Stomach smooth muscle (tissue), 2 donors: ENCODE data around the gene STRN3.
"Not testable (repeated sequence)": the region's sequence is repeated elsewhere in the genome, so short reads cannot be mapped to it uniquely, and the experiment has no call there.

Source experiments
- H3K27ac ChIP-seq: one replicate; pipeline ENCODE4 v1.7.0; 2013; ENCODE audit warnings: mild to moderate bottlenecking, low read length, inconsistent platforms
- H3K27me3 ChIP-seq, 2 donors: one replicate each; pipeline ENCODE4 v1.7.0; 2013; ENCODE audit warnings: low read length in 2 of 2; ENCODE audit not compliant: insufficient read depth in 2 of 2, control insufficient read depth in 1 of 2
- H3K36me3 ChIP-seq, 2 donors: one replicate each; pipeline ENCODE4 v1.7.0; 2013; ENCODE audit warnings: low read length in 2 of 2; ENCODE audit not compliant: control insufficient read depth in 2 of 2, insufficient read depth in 2 of 2
- H3K4me1 ChIP-seq: one replicate; pipeline ENCODE4 v1.7.0; 2013; ENCODE audit warnings: low read length; ENCODE audit not compliant: control insufficient read depth, insufficient read depth
- H3K4me3 ChIP-seq, 2 donors: one replicate each; pipeline ENCODE4 v1.7.0; 2013; ENCODE audit warnings: low read length in 2 of 2
- H3K9ac ChIP-seq, 2 donors: one replicate each; pipeline ENCODE4 v1.7.0; 2013; ENCODE audit warnings: low read length in 2 of 2, mild to moderate bottlenecking in 1 of 2
- H3K9me3 ChIP-seq, 2 donors: one replicate each; pipeline ENCODE4 v1.7.0; 2013; ENCODE audit warnings: low read length in 2 of 2; ENCODE audit not compliant: control insufficient read depth in 2 of 2
- donor health status: healthy.
- donor health status: Pancreatic carcinoma.

STRN3 gene

GRCh38 chr14:31020834-31021575 is 5.2 kb downstream of the STRN3 start:
- Histone ChIP-seq H3K4me3 (no peak overlapping the region), H3K9ac (no peak overlapping the region), H3K9me3 (no peaks in the 10 kb centered on the region), H3K4me1 (peaks cover 7% of the 10 kb centered on the region), H3K27me3 (no peaks in the 10 kb centered on the region), H3K36me3 (peaks cover 3 to 9% of the 10 kb centered on the region in 2 donors), H3K27ac (no peak overlapping the region)

- peaks cover 3 to 9% of the 10 kb centered on the region in 2 donors for H3K36me3 ChIP-seq
- H3K27me3 ChIP-seq = no peaks in the 10 kb centered on the region
- no peak overlapping the region for H3K9ac ChIP-seq
- H3K4me3 ChIP-seq = no peak overlapping the region
- peaks cover 11% of the 10 kb centered on the region for H3K4me1 ChIP-seq
- H3K9me3 ChIP-seq = no peaks in the 10 kb centered on the region
- H3K27ac ChIP-seq = no peak overlapping the region
Observed at GRCh38 chr14:31018057-31018645, 8.0 kb downstream of the STRN3 start.

- H3K27ac ChIP-seq = no peak overlapping the region
- peaks cover 11% of the 10 kb centered on the region for H3K4me1 ChIP-seq
- H3K27me3 ChIP-seq = no peaks in the 10 kb centered on the region
- no peaks in the 10 kb centered on the region for H3K9me3 ChIP-seq
- H3K9ac ChIP-seq = no peak overlapping the region
- H3K36me3 ChIP-seq = peaks cover 0 to 5% of the 10 kb centered on the region in 2 donors
- H3K4me3 ChIP-seq = no peak overlapping the region
Observed at GRCh38 chr14:31013841-31014240, 12.3 kb downstream of the STRN3 start.

- Histone ChIP-seq H3K9ac (no peak overlapping the region), H3K4me1 (peaks cover 9% of the 10 kb centered on the region), H3K9me3 (no peaks in the 10 kb centered on the region), H3K27me3 (no peaks in the 10 kb centered on the region), H3K36me3 (peaks cover 0 to 2% of the 10 kb centered on the region in 2 donors), H3K27ac (no peak overlapping the region), H3K4me3 (no peak overlapping the region)
Observed at GRCh38 chr14:31010935-31011334, 15.2 kb downstream of the STRN3 start.

- H3K4me3 ChIP-seq = no peak overlapping the region
- no peak overlapping the region for H3K9ac ChIP-seq
- H3K27ac ChIP-seq = no peak overlapping the region
- H3K27me3 ChIP-seq = no peaks in the 10 kb centered on the region
- H3K4me1 ChIP-seq = peaks cover under 1% of the 10 kb centered on the region
- peaks cover 0 to 2% of the 10 kb centered on the region in 2 donors for H3K36me3 ChIP-seq
- H3K9me3 ChIP-seq = no peaks in the 10 kb centered on the region
Observed at GRCh38 chr14:31009836-31010574, 16.2 kb downstream of the STRN3 start.

- H3K36me3 ChIP-seq = no peaks in the 10 kb centered on the region
Observed at GRCh38 chr14:31006703-31007102, 19.5 kb downstream of the STRN3 start.

GRCh38 chr14:31004007-31004406 is 22.2 kb downstream of the STRN3 start:
- H3K9ac ChIP-seq, H3K4me1 ChIP-seq, H3K9me3 ChIP-seq, H3K27ac ChIP-seq, H3K27me3 ChIP-seq, H3K36me3 ChIP-seq, H3K4me3 ChIP-seq: not testable (repeated sequence)

More at GRCh38 chr14:31006703-31007102, 19.5 kb downstream of the STRN3 start:
- Histone ChIP-seq H3K27me3 (no peaks in the 10 kb centered on the region), H3K9ac (no peak overlapping the region), H3K4me3 (no peak overlapping the region), H3K9me3 (no peaks in the 10 kb centered on the region), H3K27ac (no peak overlapping the region), H3K4me1 (peaks cover 2% of the 10 kb centered on the region)

GRCh38 chr14:31003284-31003683 is 22.9 kb downstream of the STRN3 start:
- Histone ChIP-seq H3K9ac (no peak overlapping the region), H3K27me3 (no peaks in the 10 kb centered on the region), H3K9me3 (peaks cover 2 to 3% of the 10 kb centered on the region in 2 donors), H3K36me3 (no peaks in the 10 kb centered on the region), H3K27ac (no peak overlapping the region), H3K4me3 (no peak overlapping the region), H3K4me1 (peaks cover 2% of the 10 kb centered on the region)

GRCh38 chr14:31001339-31001658 is 24.9 kb downstream of the STRN3 start:
- Histone ChIP-seq H3K4me3 (no peak overlapping the region), H3K36me3 (peaks cover 0 to 2% of the 10 kb centered on the region in 2 donors), H3K27me3 (no peaks in the 10 kb centered on the region), H3K9me3 (peaks cover 6 to 7% of the 10 kb centered on the region in 2 donors), H3K9ac (no peak overlapping the region), H3K27ac (no peak overlapping the region), H3K4me1 (peaks cover 7% of the 10 kb centered on the region)

- H3K36me3 ChIP-seq = peaks cover 0 to 2% of the 10 kb centered on the region in 2 donors
- peaks cover 6 to 7% of the 10 kb centered on the region in 2 donors for H3K9me3 ChIP-seq
- H3K4me1 ChIP-seq = peaks cover 11% of the 10 kb centered on the region
- no peak overlapping the region for H3K27ac ChIP-seq
- H3K4me3 ChIP-seq = no peak overlapping the region
- no peaks in the 10 kb centered on the region for H3K27me3 ChIP-seq
- no peak overlapping the region for H3K9ac ChIP-seq
Observed at GRCh38 chr14:31000629-31001338, 25.4 kb downstream of the STRN3 start.
